OCI-LY7 (cell line): ENCODE measurements around the gene GABARAPL1. TPM values are rescaled to one million over a fixed set of nuclear protein-coding genes. Genes with fewer than 3 reads are reported as not detected.

Experiments
- total RNA-seq, 2 experiments: library from RNA; depleted of rRNA in 1 of 2; stranded (reverse); fragments of >200 nt in 1 of 2; shearing (Covaris generic) in 1 of 2; gene quantifications; 2 replicates each; pipeline ENCODE4 v1.2.3, GENCODE V29; 2014 to 2022

GABARAPL1 gene
- total RNA-seq, 2 experiments from 2014 or later, result 34.2 to 52.4 TPM

Other genes starting within 250 kb of the GABARAPL1 start
- not detected in 2 replicates for gene CLEC12A, start 241.5 kb upstream of the GABARAPL1 start, total RNA-seq (2014; rRNA removed; shearing (Covaris generic))
- gene CLEC12A, start 241.5 kb upstream of the GABARAPL1 start, total RNA-seq (2022), result not detected in 2 replicates
- not detected in 2 replicates for gene CLEC1B, start 213.8 kb upstream of the GABARAPL1 start, total RNA-seq (2014; rRNA removed; shearing (Covaris generic))
- not detected in 2 replicates for gene CLEC1B, start 213.8 kb upstream of the GABARAPL1 start, total RNA-seq (2022)
- gene CLEC12B, start 202.2 kb upstream of the GABARAPL1 start, total RNA-seq (2014; rRNA removed; shearing (Covaris generic)), result not detected in 2 replicates
- not detected in 2 replicates for gene CLEC12B, start 202.2 kb upstream of the GABARAPL1 start, total RNA-seq (2022)
- gene CLEC9A, start 182.2 kb upstream of the GABARAPL1 start, total RNA-seq (2014; rRNA removed; shearing (Covaris generic)), result not detected in 2 replicates
- not detected in 2 replicates for gene CLEC9A, start 182.2 kb upstream of the GABARAPL1 start, total RNA-seq (2022)
- gene CLEC1A, start 113.9 kb upstream of the GABARAPL1 start, total RNA-seq (2014; rRNA removed; shearing (Covaris generic)), result not detected in 2 replicates
- gene CLEC1A, start 113.9 kb upstream of the GABARAPL1 start, total RNA-seq (2022), result not detected in 2 replicates
- not detected in 2 replicates for gene CLEC7A, start 82.7 kb upstream of the GABARAPL1 start, total RNA-seq (2014; rRNA removed; shearing (Covaris generic))
- not detected in 2 replicates for gene CLEC7A, start 82.7 kb upstream of the GABARAPL1 start, total RNA-seq (2022)
- not detected in 2 replicates for gene OLR1, start 40.7 kb upstream of the GABARAPL1 start, total RNA-seq (2014; rRNA removed; shearing (Covaris generic))
- gene OLR1, start 40.7 kb upstream of the GABARAPL1 start, total RNA-seq (2022), result not detected in 2 replicates
- not detected in 2 replicates for gene TMEM52B, start 33.8 kb upstream of the GABARAPL1 start, total RNA-seq (2014; rRNA removed; shearing (Covaris generic))
- 0.21 and 0.22 TPM in 2 replicates for gene TMEM52B, start 33.8 kb upstream of the GABARAPL1 start, total RNA-seq (2022)
- under 0.01 and 0.03 TPM in 2 replicates for gene KLRD1, start 95.0 kb downstream of the GABARAPL1 start, total RNA-seq (2014; rRNA removed; shearing (Covaris generic))
- gene KLRD1, start 95.0 kb downstream of the GABARAPL1 start, total RNA-seq (2022), result 0.04 and 0.18 TPM in 2 replicates
- gene KLRK1, start 177.2 kb downstream of the GABARAPL1 start, total RNA-seq (2014; rRNA removed; shearing (Covaris generic)), result 35.7 and 35.9 TPM in 2 replicates
- gene KLRK1, start 177.2 kb downstream of the GABARAPL1 start, total RNA-seq (2022), result 26.6 and 35.4 TPM in 2 replicates
- gene KLRC4, start 196.9 kb downstream of the GABARAPL1 start, total RNA-seq (2014; rRNA removed; shearing (Covaris generic)), result 8.6 and 9.3 TPM in 2 replicates
- gene KLRC4, start 196.9 kb downstream of the GABARAPL1 start, total RNA-seq (2022), result 9.9 and 10.9 TPM in 2 replicates
- gene KLRC3, start 207.7 kb downstream of the GABARAPL1 start, total RNA-seq (2014; rRNA removed; shearing (Covaris generic)), result 4.7 and 6.8 TPM in 2 replicates
- 1.5 and 3.0 TPM in 2 replicates for gene KLRC3, start 207.7 kb downstream of the GABARAPL1 start, total RNA-seq (2022)
- gene KLRC2, start 223.1 kb downstream of the GABARAPL1 start, total RNA-seq (2014; rRNA removed; shearing (Covaris generic)), result 1.2 TPM in 1 of 2 replicates, not detected in the other
- not detected in 2 replicates for gene KLRC2, start 223.1 kb downstream of the GABARAPL1 start, total RNA-seq (2022)
- 1.2 TPM in 1 of 2 replicates, not detected in the other for gene KLRC1, start 240.5 kb downstream of the GABARAPL1 start, total RNA-seq (2014; rRNA removed; shearing (Covaris generic))
- gene KLRC1, start 240.5 kb downstream of the GABARAPL1 start, total RNA-seq (2022), result 0.36 TPM in 1 of 2 replicates, not detected in the other